AG04450 (cell line): ENCODE measurements around the gene HELZ. TPM values are rescaled to one million over a fixed set of nuclear protein-coding genes. Genes with fewer than 3 reads are reported as not detected.
"Not testable (repeated sequence)": the region's sequence is repeated elsewhere in the genome, so short reads cannot be mapped to it uniquely, and the experiment has no call there.

Source experiments
- CTCF ChIA-PET: fragments of 300-600, 350-600 bp; formaldehyde crosslinking; extraction: SDS; loops from one replicate; lab custom pipeline; 2022; ENCODE audit warnings: antibody characterized with exemption, inconsistent platforms; lab: Charles Lee
- POLR2A ChIA-PET: fragments of 350-600 bp; formaldehyde crosslinking; extraction: SDS; loops from one replicate; lab custom pipeline; 2021; ENCODE audit warnings: antibody characterized with exemption, inconsistent platforms; lab: Yijun Ruan, JAX
- DNase-seq: peaks from one replicate; pipeline ENCODE4 v3.0.0-alpha.2; 2011; ENCODE audit warnings: low read depth, low spot score
- H3K27ac ChIP-seq: one replicate; pipeline ENCODE4 v1.5.1; 2012; ENCODE audit warnings: low read depth, low read length, control low read depth
- H3K27me3 ChIP-seq: one replicate; pipeline ENCODE4 v1.6.0; 2012; ENCODE audit warnings: low read length; ENCODE audit not compliant: control insufficient read depth, insufficient read depth
- H3K4me3 ChIP-seq: 2 replicates; pipeline ENCODE4 v1.5.1; 2011; ENCODE audit warnings: mild to moderate bottlenecking, low read depth, low read length, control low read depth
- H3K9me3 ChIP-seq: 2 replicates; pipeline ENCODE4 v1.5.1; 2012; ENCODE audit warnings: low read length; ENCODE audit not compliant: control insufficient read depth, insufficient read depth
- polyA plus RNA-seq: library from polyadenylated mRNA; depleted of rRNA; stranded (reverse); fragments of >200 nt; gene quantifications from 2 replicates; pipeline ENCODE4 v1.2.3, GENCODE V29; 2011
- TF ChIP-seq, protein P1 (sequence below): IDR thresholded peaks from 2 replicates; pipeline ENCODE4 v1.5.1; 2011; ENCODE audit warnings: low read depth, low read length, control low read depth, inconsistent platforms

Gene HELZ
- polyA plus RNA-seq, 1 experiment: 28.2 TPM

GRCh38 chr17:67096609-67097008 lies 148.4 kb downstream of the HELZ start:
- H3K27ac ChIP-seq: no peak overlapping the region
- H3K4me3 ChIP-seq: no peak overlapping the region
- ChIA-PET POLR2A (no interaction called here), CTCF (no interaction called here)
- no peaks in the 10 kb centered on the region for H3K9me3 ChIP-seq
- DNase-seq: no peak
- no peaks in the 10 kb centered on the region for H3K27me3 ChIP-seq
- TF ChIP-seq, protein P1, sequence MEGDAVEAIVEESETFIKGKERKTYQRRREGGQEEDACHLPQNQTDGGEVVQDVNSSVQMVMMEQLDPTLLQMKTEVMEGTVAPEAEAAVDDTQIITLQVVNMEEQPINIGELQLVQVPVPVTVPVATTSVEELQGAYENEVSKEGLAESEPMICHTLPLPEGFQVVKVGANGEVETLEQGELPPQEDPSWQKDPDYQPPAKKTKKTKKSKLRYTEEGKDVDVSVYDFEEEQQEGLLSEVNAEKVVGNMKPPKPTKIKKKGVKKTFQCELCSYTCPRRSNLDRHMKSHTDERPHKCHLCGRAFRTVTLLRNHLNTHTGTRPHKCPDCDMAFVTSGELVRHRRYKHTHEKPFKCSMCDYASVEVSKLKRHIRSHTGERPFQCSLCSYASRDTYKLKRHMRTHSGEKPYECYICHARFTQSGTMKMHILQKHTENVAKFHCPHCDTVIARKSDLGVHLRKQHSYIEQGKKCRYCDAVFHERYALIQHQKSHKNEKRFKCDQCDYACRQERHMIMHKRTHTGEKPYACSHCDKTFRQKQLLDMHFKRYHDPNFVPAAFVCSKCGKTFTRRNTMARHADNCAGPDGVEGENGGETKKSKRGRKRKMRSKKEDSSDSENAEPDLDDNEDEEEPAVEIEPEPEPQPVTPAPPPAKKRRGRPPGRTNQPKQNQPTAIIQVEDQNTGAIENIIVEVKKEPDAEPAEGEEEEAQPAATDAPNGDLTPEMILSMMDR: no peak

DNA sequence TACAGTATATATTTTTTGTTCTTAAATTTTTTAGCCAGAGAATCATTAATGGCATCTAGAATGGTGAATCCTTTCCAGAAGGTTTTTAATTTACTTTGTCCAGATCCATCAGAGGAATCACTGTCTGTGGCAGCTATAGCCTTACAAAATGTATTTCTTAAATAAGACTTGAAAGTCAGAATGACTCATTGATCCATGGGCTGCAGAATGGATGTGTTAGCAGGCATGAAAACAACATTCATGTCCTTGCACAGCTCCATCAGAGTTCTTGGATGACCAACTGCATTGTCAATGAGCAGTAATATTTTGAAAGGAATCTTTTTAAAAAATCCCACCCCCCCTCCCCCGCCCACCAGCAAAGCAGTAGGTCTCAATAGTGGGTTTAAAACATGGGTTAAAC lies 149.2 kb downstream of the HELZ start:
- POLR2A ChIA-PET: interaction anchor here (0.6 kb wide), 1 partner anchor 96 kb away, joined by 4 read pairs; no protein-coding TSS in a partner anchor
- DNase-seq: no peak
- H3K9me3 ChIP-seq: no peaks in the 10 kb centered on the region
- no peaks in the 10 kb centered on the region for H3K27me3 ChIP-seq
- CTCF ChIA-PET: no interaction called here
- H3K27ac ChIP-seq: no peak overlapping the region
- H3K4me3 ChIP-seq: no peak overlapping the region
- TF ChIP-seq, protein P1: no peak

DNA sequence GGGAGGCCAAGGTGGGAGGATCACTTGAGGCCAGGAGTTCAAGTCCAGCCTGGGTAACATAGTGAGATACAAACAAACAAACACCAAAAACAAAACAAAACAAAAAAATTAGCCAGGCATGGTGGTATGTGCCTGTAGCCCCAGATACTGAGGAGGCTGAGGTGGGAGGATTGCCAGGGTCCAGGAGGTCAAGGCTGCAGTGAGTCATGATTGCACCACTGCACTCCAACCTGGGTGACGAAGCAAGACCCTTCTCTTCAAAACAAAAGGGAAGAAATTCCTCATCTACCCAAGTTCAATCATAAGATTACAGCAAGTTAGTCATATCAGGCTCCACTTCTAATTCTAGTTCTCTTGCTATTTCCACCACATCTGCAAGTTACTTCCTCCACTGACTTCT lies 149.7 kb downstream of the HELZ start:
- H3K27me3 ChIP-seq, CTCF ChIA-PET, H3K9me3 ChIP-seq, H3K4me3 ChIP-seq: not testable (repeated sequence)
- DNase-seq: peak; percentile 27
- POLR2A ChIA-PET: interaction anchor here (0.6 kb wide), 1 partner anchor 96 kb away, joined by 4 read pairs; no protein-coding TSS in a partner anchor
- H3K27ac ChIP-seq: peak overlapping the region; percentile 41

- ChIA-PET POLR2A (no interaction called here), CTCF (no interaction called here)
- no peak for DNase-seq
- TF ChIP-seq, protein P1: no peak
- Histone ChIP-seq H3K27me3 (no peaks in the 10 kb centered on the region), H3K9me3 (no peaks in the 10 kb centered on the region), H3K27ac (no peak overlapping the region), H3K4me3 (no peak overlapping the region)
These were observed 151.6 kb downstream of the HELZ start for GRCh38 chr17:67093348-67093747.

- H3K4me3 ChIP-seq, CTCF ChIA-PET, H3K27ac ChIP-seq, DNase-seq, H3K9me3 ChIP-seq, POLR2A ChIA-PET, H3K27me3 ChIP-seq: not testable (repeated sequence)
These were observed 152.3 kb downstream of the HELZ start for GRCh38 chr17:67092710-67093109.

DNA sequence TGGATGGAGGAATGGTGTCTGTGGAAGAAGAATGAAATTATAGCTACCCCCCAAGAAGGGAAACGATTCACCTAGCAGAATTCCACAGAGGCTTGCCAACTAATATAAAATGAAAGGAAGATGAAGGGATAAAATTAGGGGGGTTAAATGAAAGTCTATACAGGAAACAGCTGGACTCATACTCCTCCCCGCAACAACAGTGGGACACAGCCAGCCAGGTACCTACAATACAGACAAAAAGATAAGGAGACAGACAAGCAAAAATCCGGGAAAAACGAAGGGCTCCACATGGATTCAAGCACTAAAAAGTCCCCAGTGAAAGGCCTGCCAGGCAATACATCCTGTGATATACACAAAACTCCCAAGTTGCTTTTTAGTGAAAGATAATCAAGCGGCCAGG lies 152.7 kb downstream of the HELZ start:
- no peak overlapping the region for H3K4me3 ChIP-seq
- no peaks in the 10 kb centered on the region for H3K27me3 ChIP-seq
- CTCF ChIA-PET: no interaction called here
- H3K27ac ChIP-seq: no peak overlapping the region
- no peaks in the 10 kb centered on the region for H3K9me3 ChIP-seq
- POLR2A ChIA-PET: no interaction called here
- TF ChIP-seq, protein P1: no peak
- no peak for DNase-seq
